Esophagus squamous epithelium (tissue), 5 donors: Measurements from ENCODE around the gene VRK1. TPM values are rescaled to one million over a fixed set of nuclear protein-coding genes. Genes with fewer than 3 reads are reported as not detected.

Source experiments
- DNase-seq: peaks from one replicate; lab custom pipeline; 2025; lab: John Stamatoyannopoulos, UW
- H3K27ac ChIP-seq, 4 donors: fragments of 200-600 bp; sonication (generic); one replicate each; pipeline ENCODE4 v1.5.1; 2016 to 2019; ENCODE audit warnings: mild to moderate bottlenecking in 1 of 4
- H3K27me3 ChIP-seq, 4 donors: fragments of 200-600 bp; sonication (generic); 1 replicate in 3 of 4; 2 replicates in 1 of 4; pipeline versions ENCODE4 v1.5.1 to v1.6.0; 2017 to 2021; ENCODE audit warnings: antibody characterized with exemption in 1 of 4
- H3K36me3 ChIP-seq, 3 donors: fragments of 200-600 bp; sonication (generic); one replicate each; pipeline ENCODE4 v1.5.1; 2016 to 2019
- H3K4me1 ChIP-seq, 3 donors: fragments of 200-600 bp; sonication (generic); one replicate each; pipeline ENCODE4 v1.5.1; 2017 to 2019
- H3K4me3 ChIP-seq, 4 donors: fragments of 200-600 bp; sonication (generic); 1 replicate in 3 of 4; 2 replicates in 1 of 4; pipeline ENCODE4 v1.5.1; 2016 to 2019; ENCODE audit warnings: mild to moderate bottlenecking in 2 of 4, moderate library complexity in 1 of 4
- H3K9me3 ChIP-seq, 3 donors: fragments of 200-600 bp; sonication (generic); one replicate each; pipeline ENCODE4 v1.5.1; 2016 to 2019
- CTCF ChIP-seq, 6 experiments: fragments of 450-650 bp in 4 of 6; fragments of 200-600 bp in 2 of 6; sonication (generic) in 2 of 6; IDR thresholded peaks; one replicate each; pipeline ENCODE4 v1.5.1; 2016 to 2019; ENCODE audit warnings: antibody characterized with exemption in 6 of 6, mild to moderate bottlenecking in 4 of 6, moderate library complexity in 4 of 6
- POLR2A ChIP-seq, 4 donors: fragments of 450-650 bp; IDR thresholded peaks; one replicate each; pipeline ENCODE4 v1.6.1; 2017; ENCODE audit warnings: antibody characterized with exemption in 4 of 4, mild to moderate bottlenecking in 4 of 4, moderate library complexity in 3 of 4
- WGBS, 2 donors: methylation state at CpG; one replicate each; pipeline ENCODE4 v1.1.5; 2018; 5-methylcytosine and 5-hydroxymethylcytosine counted together
- intact Hi-C: fragments of 100-400 bp; cut with DNase I; formaldehyde crosslinking; loops from one replicate; pipeline ENCODE4 v1.15.0; 2022
- total RNA-seq, 4 donors: library from RNA; depleted of rRNA; stranded (reverse); fragments of >200 nt; gene quantifications; one replicate each; pipeline ENCODE4 v1.1.0, GENCODE V29; 2016
- donor health status: DM: yes; HTN: yes; CAD: no.

Gene VRK1
- total RNA-seq, 4 donors from 2014 or later = 14.4 to 32.6 (median 25.3) TPM

GRCh38 chr14:96827290-96827689 lies 30.1 kb downstream of the VRK1 start:
- no peak overlapping the region for H3K27ac ChIP-seq
- peaks cover 0 to 5% (median 0%) of the 10 kb centered on the region in 3 donors for H3K9me3 ChIP-seq
- H3K4me1 ChIP-seq = peaks cover 0 to 10% (median 0%) of the 10 kb centered on the region in 3 donors
- intact Hi-C loops = no loop called here
- no peak overlapping the region for H3K4me3 ChIP-seq
- DNase-seq = no peak
- whole genome bisulfite sequencing, 2 donors = 45 to 50% methylated on average over 3 of the region's 3 CpGs
- H3K27me3 ChIP-seq = no peaks in the 10 kb centered on the region
- TF ChIP-seq CTCF (IDR thresholded peaks at IDR 0.05) (no peak), POLR2A (IDR thresholded peaks at IDR 0.05) (no peak)
- no peaks in the 10 kb centered on the region for H3K36me3 ChIP-seq

- intact Hi-C loops = no loop called here
Observed at GRCh38 chr14:96829791-96830190, 32.6 kb downstream of the VRK1 start.

GRCh38 chr14:96830946-96831345 lies 33.8 kb downstream of the VRK1 start:
- WGBS, 2 donors = 56 to 92% methylated on average over 1 of the region's 1 CpG
- Histone ChIP-seq H3K36me3 (peaks cover 0 to 12% (median 0%) of the 10 kb centered on the region in 3 donors), H3K9me3 (peaks cover 0 to 5% (median 0%) of the 10 kb centered on the region in 3 donors), H3K4me3 (no peak overlapping the region), H3K4me1 (peaks cover 0 to 10% (median 0%) of the 10 kb centered on the region in 3 donors), H3K27ac (no peak overlapping the region), H3K27me3 (no peaks in the 10 kb centered on the region)
- DNase-seq = no peak
- intact Hi-C loops = no loop called here
- TF ChIP-seq CTCF (IDR thresholded peaks at IDR 0.05) (no peak), POLR2A (IDR thresholded peaks at IDR 0.05) (no peak)

More at GRCh38 chr14:96829791-96830190, 32.6 kb downstream of the VRK1 start:
- peaks cover 0 to 10% (median 0%) of the 10 kb centered on the region in 3 donors for H3K4me1 ChIP-seq
- peaks cover 0 to under 1% (median 0%) of the 10 kb centered on the region in 3 donors for H3K36me3 ChIP-seq
- WGBS, 2 donors = 68 to 84% methylated on average over 1 of the region's 1 CpG
- H3K9me3 ChIP-seq = peaks cover 0 to 5% (median 0%) of the 10 kb centered on the region in 3 donors
- no peak for TF ChIP-seq CTCF (IDR thresholded peaks at IDR 0.05)
- TF ChIP-seq POLR2A (IDR thresholded peaks at IDR 0.05) = no peak
- H3K27me3 ChIP-seq = no peaks in the 10 kb centered on the region
- DNase-seq = no peak
- no peak overlapping the region for H3K4me3 ChIP-seq
- H3K27ac ChIP-seq = no peak overlapping the region

- Histone ChIP-seq H3K36me3 (peaks cover 0 to 26% (median 0%) of the 10 kb centered on the region in 3 donors), H3K4me1 (peaks cover 0 to 1% (median 0%) of the 10 kb centered on the region in 3 donors), H3K9me3 (peaks cover 0 to 5% (median 0%) of the 10 kb centered on the region in 3 donors), H3K27ac (no peak overlapping the region), H3K27me3 (no peaks in the 10 kb centered on the region), H3K4me3 (no peak overlapping the region)
- no peak for DNase-seq
- intact Hi-C loops = no loop called here
- TF ChIP-seq POLR2A (IDR thresholded peaks at IDR 0.05) (no peak), CTCF (IDR thresholded peaks at IDR 0.05) (no peak)
- 77 to 84% methylated on average over 2 of the region's 2 CpGs for WGBS, 2 donors
Observed at GRCh38 chr14:96832351-96832750, 35.2 kb downstream of the VRK1 start.

GRCh38 chr14:96838449-96838848 lies 41.3 kb downstream of the VRK1 start:
- H3K4me1 ChIP-seq = no peaks in the 10 kb centered on the region
- intact Hi-C loops = no loop called here
- WGBS, 2 donors = 93 to 99% methylated on average over 4 of the region's 4 CpGs
- H3K27me3 ChIP-seq = no peaks in the 10 kb centered on the region
- no peak overlapping the region for H3K27ac ChIP-seq
- TF ChIP-seq CTCF (IDR thresholded peaks at IDR 0.05) = no peak
- no peak for TF ChIP-seq POLR2A (IDR thresholded peaks at IDR 0.05)
- H3K4me3 ChIP-seq = no peak overlapping the region
- no peak for DNase-seq
- H3K36me3 ChIP-seq = peaks cover 0 to 49% (median 0%) of the 10 kb centered on the region in 3 donors
- H3K9me3 ChIP-seq = no peaks in the 10 kb centered on the region
